Muscle of leg (tissue), 11 donors: ENCODE data around the gene TTYH2. TPM values are rescaled to one million over a fixed set of nuclear protein-coding genes. Genes with fewer than 3 reads are reported as not detected.

Source experiments
- DNase-seq: peaks from one replicate; pipeline ENCODE4 v3.0.0; 2013
- H3K27ac ChIP-seq: one replicate; pipeline ENCODE4 v1.5.1; 2013; ENCODE audit warnings: mild to moderate bottlenecking, low read length, control low read depth
- H3K27me3 ChIP-seq: one replicate; pipeline ENCODE4 v1.6.1; 2013; ENCODE audit warnings: low read length; ENCODE audit not compliant: control insufficient read depth, insufficient read depth
- H3K36me3 ChIP-seq: one replicate; pipeline ENCODE4 v1.6.1; 2013; ENCODE audit warnings: low read length; ENCODE audit not compliant: control insufficient read depth, insufficient read depth
- H3K4me1 ChIP-seq: one replicate; pipeline ENCODE4 v1.6.1; 2013; ENCODE audit warnings: low read length; ENCODE audit not compliant: control insufficient read depth, insufficient read depth
- H3K4me3 ChIP-seq: one replicate; pipeline ENCODE4 v1.5.1; 2013; ENCODE audit warnings: low read length, control low read depth
- H3K9me3 ChIP-seq: replicated peaks from 2 replicates; pipeline ENCODE4 v1.6.1; 2013; ENCODE audit warnings: low read depth, low read length; ENCODE audit not compliant: control insufficient read depth
- WGBS: methylation state at CpG from one replicate; pipeline ENCODE4 v1.1.5; 2013; ENCODE audit warnings: missing lambda C conversion rate; ENCODE audit not compliant: insufficient coverage; 5-methylcytosine and 5-hydroxymethylcytosine counted together
- polyA plus RNA-seq, 8 donors: library from polyadenylated mRNA; unstranded; fragments of 120-200 nt; gene quantifications; one replicate each; pipeline versions ENCODE4 v1.2.1 to v1.2.3, GENCODE V29; 2013; ENCODE audit warnings: inconsistent platforms in 1 of 8, low replicate concordance in 1 of 8; ENCODE audit not compliant: insufficient read length in 8 of 8, insufficient read depth in 1 of 8
- total RNA-seq: library from RNA; stranded (reverse); fragments of 120-200 nt; gene quantifications from one replicate; pipeline ENCODE4 v1.2.4, GENCODE V29; 2013

Gene TTYH2
- total and polyA plus RNA-seq, 9 donors: 35.5 to 85.2 (median 70.0) TPM

GRCh38 chr17:74201948-74202347 is 11.4 kb upstream of the TTYH2 start:
- H3K4me3 ChIP-seq: no peak overlapping the region
- peaks cover 14% of the 10 kb centered on the region for H3K27me3 ChIP-seq
- WGBS: 81% methylated on average over 8 of the region's 10 CpGs

GRCh38 chr17:74202938-74203337 is 10.4 kb upstream of the TTYH2 start:
- DNase-seq: peak; percentile 53
- Histone ChIP-seq H3K27me3 (peaks cover 8% of the 10 kb centered on the region), H3K4me1 (peaks cover 46% of the 10 kb centered on the region), H3K9me3 (no peaks in the 10 kb centered on the region), H3K27ac (no peak overlapping the region), H3K36me3 (peaks cover 27% of the 10 kb centered on the region), H3K4me3 (peak overlapping the region; percentile 10)
- whole genome bisulfite sequencing: 27% methylated on average over 13 of the region's 15 CpGs

More at GRCh38 chr17:74201948-74202347, 11.4 kb upstream of the TTYH2 start:
- no peak for DNase-seq
- peaks cover 18% of the 10 kb centered on the region for H3K36me3 ChIP-seq
- peaks cover 43% of the 10 kb centered on the region for H3K4me1 ChIP-seq
- H3K9me3 ChIP-seq: no peaks in the 10 kb centered on the region
- no peak overlapping the region for H3K27ac ChIP-seq

DNA sequence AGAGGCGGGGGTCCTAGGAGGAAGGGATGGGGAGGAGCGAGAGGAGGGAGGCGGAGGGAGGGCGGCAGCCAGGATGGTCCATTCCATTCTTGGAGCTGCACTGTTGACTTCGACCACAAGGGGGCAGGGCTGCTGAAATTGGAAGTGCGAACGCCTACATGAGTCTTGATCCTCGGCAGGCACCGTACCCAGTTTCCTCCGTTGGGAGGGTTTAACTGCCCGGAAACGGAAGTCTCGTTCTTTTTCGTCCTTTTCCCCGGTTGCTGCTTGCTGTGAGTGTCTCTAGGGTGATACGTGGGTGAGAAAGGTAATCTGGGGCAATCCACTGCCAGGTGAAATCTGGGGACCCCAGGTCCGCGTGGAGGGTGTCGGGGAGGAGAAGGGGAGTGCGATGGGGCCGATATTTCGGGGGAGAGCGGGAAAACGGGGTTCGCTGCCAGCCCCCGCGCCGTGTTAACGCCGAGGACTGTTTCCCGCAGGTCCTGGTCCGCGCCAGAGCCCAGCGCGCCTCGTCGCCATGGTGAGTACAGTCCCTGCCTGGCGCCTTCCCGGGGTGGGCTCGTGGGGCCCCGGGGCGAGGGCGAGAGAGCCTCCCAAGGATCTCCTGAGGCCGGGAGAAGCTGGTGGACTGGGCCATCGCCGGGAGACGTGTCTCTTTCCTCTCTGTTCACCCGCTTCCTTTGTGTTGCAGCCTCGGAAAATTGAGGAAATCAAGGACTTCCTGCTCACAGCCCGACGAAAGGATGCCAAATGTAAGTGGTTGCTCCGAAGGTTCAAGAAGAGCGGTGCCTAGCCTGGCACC is 9.7 kb upstream of the TTYH2 start, which contains the start of gene RPL38:
TSS of gene RPL38 (plus strand) at position 240 of the 802 bp plus-strand sequence. CDS start at position 518, 278 bp downstream.
- no peaks in the 10 kb centered on the region for H3K9me3 ChIP-seq
- peaks cover 46% of the 10 kb centered on the region for H3K4me1 ChIP-seq
- H3K27me3 ChIP-seq: peaks cover 5% of the 10 kb centered on the region
- peak within 1 kb of the TSS; percentile 89 for H3K4me3 ChIP-seq
- H3K27ac ChIP-seq: peak within 1 kb of the TSS; percentile 82
- DNase-seq: peak; percentile 99
- peaks cover 34% of the 10 kb centered on the region for H3K36me3 ChIP-seq
- WGBS: under 1% methylated on average over 53 of the region's 53 CpGs

DNA sequence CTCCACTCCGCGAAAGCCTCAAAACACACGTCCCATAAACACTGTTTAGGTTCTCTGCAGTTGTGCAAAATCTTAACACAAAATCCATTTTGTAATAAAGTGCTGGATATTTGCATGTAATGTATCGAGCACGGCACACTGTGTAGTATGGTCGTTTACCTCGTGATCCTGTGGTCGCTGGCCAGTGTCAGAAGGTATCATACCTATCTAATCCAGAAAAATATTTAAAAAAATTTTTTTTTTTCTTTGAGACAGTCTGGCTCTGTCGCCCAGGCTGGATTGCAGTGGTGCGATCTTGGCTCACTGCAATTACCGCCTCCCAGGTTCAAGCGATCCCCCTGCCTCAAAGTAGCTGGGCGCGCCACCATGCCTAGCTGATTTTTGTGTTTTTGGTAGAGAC is 8.9 kb upstream of the TTYH2 start:
- 82% methylated on average over 4 of the region's 14 CpGs for WGBS
- peaks cover 2% of the 10 kb centered on the region for H3K27me3 ChIP-seq
- H3K36me3 ChIP-seq: peaks cover 42% of the 10 kb centered on the region
- H3K4me1 ChIP-seq: peaks cover 43% of the 10 kb centered on the region
- H3K4me3 ChIP-seq: peak overlapping the region; percentile 89
- H3K9me3 ChIP-seq: no peaks in the 10 kb centered on the region
- DNase-seq: no peak
- H3K27ac ChIP-seq: no peak overlapping the region

GRCh38 chr17:74205274-74205673 is 8.1 kb upstream of the TTYH2 start:
- no peak overlapping the region for H3K27ac ChIP-seq
- H3K4me3 ChIP-seq: no peak overlapping the region

DNA sequence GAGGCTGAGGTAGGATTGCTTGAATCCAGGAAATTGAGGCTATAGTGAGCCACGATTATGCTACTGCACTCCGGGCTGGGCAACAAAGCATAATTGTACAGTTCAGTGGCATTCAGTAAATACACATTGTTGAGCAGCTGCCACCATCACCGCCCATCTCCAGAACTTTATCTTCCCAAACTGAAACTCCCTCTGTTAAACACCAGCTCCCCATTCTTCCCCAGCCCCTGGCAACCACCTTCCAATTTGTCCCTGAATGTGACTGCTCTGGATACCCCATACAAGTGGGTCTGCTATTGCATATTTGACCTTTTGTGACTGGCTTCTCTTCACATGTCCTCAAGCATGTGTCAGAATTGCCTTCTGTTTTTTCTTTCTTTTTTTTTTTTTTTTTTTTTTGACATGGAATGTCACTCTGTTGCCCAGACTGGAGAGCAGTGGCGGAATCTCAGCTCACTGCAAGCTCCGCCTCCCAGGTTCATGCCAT is 7.0 kb upstream of the TTYH2 start:
- Histone ChIP-seq H3K4me3 (no peak overlapping the region), H3K27ac (no peak overlapping the region), H3K36me3 (peaks cover 55% of the 10 kb centered on the region), H3K4me1 (peaks cover 40% of the 10 kb centered on the region), H3K9me3 (no peaks in the 10 kb centered on the region), H3K27me3 (no peaks in the 10 kb centered on the region)
- no peak for DNase-seq
- 87% methylated on average over 5 of the region's 5 CpGs for WGBS

More at GRCh38 chr17:74205274-74205673, 8.1 kb upstream of the TTYH2 start:
- 92% methylated on average over 2 of the region's 3 CpGs for WGBS
- Histone ChIP-seq H3K4me1 (peaks cover 40% of the 10 kb centered on the region), H3K27me3 (peaks cover 2% of the 10 kb centered on the region), H3K9me3 (no peaks in the 10 kb centered on the region), H3K36me3 (peaks cover 50% of the 10 kb centered on the region)
- no peak for DNase-seq

DNA sequence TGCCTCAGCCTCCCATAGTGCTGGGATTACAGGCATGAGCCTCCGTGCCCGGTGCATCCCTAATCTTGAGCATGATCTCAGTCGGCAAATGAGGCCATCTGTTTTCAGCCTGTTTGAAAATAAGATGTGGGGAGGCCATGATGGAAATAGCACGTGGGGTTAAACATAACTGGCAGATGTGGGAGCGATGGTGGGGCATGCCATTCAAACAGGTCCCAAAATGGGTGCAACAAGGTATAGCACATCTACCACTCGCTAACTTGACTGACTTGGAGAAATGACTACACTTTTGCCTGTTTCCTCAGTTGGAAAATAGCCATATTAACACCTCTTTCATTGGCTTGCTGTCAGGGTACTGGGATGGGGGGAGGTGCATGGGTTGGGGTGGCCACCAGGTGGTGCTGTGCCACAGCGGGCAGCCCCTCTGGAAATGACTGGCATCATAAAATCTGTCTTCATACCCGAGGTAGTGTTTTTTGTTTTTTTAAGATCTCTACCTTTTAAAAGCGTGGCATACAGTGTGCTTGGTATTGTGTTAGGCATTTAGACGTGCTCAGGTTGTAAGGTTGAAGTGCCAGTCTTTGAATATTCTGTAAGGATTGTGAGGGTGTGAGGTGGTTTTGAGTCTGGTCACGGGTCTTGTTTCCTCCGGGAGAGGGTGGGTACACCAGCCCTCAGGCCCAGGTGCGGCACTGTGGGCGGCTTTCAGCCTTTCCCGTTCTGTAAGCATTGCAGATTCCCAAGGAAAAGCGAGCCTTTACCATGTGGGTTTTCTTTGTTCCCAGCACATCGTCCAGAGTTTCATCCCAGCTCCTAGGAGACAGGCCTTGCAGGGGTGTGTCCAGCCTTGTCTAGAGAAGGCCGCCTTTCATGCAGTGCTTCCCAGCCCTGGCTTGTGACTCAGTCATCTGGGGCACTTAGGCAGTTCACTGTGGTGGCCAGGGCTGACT is 2.9 kb upstream of the TTYH2 start:
- H3K9me3 ChIP-seq: no peaks in the 10 kb centered on the region
- WGBS: 23% methylated on average over 11 of the region's 18 CpGs
- H3K27ac ChIP-seq: no peak overlapping the region
- peaks cover 54% of the 10 kb centered on the region for H3K4me1 ChIP-seq
- H3K36me3 ChIP-seq: peaks cover 45% of the 10 kb centered on the region
- H3K4me3 ChIP-seq: no peak overlapping the region
- no peaks in the 10 kb centered on the region for H3K27me3 ChIP-seq
- DNase-seq: peak; percentile 66

DNA sequence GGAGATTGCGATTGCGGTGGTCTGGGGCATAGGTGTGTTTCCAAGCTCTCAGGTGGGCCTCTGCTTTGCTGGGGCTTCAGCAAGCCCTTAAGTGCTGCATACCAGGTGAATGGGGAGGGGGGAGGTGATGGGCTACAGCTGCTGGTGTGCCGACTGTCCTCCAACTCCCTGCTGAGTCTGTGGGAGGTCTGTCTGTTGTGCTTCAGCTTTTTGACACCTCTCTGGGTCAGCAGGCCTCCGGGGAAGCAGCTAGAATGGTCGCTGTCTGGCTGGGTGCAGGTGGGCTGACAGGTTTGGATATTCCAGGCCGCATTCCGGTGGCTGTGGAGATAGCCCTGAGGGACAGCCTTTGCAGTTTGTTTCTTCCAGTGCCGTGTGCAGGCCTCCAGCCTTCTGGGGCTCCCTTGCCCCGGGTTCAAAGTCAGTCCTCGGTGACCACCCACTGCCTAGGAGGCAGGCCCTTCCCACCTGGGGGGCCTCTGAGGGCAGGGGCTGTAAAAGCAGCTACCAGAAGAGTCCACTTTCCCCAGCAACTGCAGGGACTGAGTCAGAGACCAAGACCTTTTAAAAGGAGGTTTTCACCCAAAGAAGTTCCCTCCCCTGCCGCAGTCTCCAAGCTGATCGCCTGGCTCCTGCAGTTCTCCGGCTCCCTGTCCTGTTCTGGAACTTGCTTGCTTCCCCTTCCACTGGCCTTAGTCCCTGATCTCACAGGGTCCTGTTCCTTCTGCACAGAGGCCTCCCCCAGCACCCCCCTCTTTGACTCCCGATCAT is 2.0 kb upstream of the TTYH2 start:
- H3K27me3 ChIP-seq: no peaks in the 10 kb centered on the region
- peak overlapping the region; percentile 80 for H3K4me3 ChIP-seq
- no peaks in the 10 kb centered on the region for H3K9me3 ChIP-seq
- H3K36me3 ChIP-seq: peaks cover 44% of the 10 kb centered on the region
- WGBS: 17% methylated on average over 12 of the region's 14 CpGs
- peak; percentile 40 for DNase-seq
- peak overlapping the region; percentile 94 for H3K27ac ChIP-seq
- peaks cover 59% of the 10 kb centered on the region for H3K4me1 ChIP-seq

- peak; percentile 49 for DNase-seq
- Histone ChIP-seq H3K4me1 (peaks cover 64% of the 10 kb centered on the region), H3K27ac (peak overlapping the region; percentile 94), H3K4me3 (peak overlapping the region; percentile 80), H3K27me3 (no peaks in the 10 kb centered on the region), H3K36me3 (peaks cover 40% of the 10 kb centered on the region), H3K9me3 (no peaks in the 10 kb centered on the region)
- WGBS: 29% methylated on average over 6 of the region's 8 CpGs
These were observed 1.5 kb upstream of the TTYH2 start for GRCh38 chr17:74211912-74212208.
